HepG2 (cell line): ENCODE measurements around the gene ERCC2. TPM values are rescaled to one million over a fixed set of nuclear protein-coding genes. Genes with fewer than 3 reads are reported as not detected.
A peak's percentile ranks its signal among the peaks of the same experiment; 100 is the strongest.

Experiments
- ARID4A ChIP-seq: sonication (generic); formaldehyde crosslinking; IDR thresholded peaks from 2 replicates; pipeline ENCODE4 v1.5.0; 2020; ENCODE audit warnings: mild to moderate bottlenecking, missing genetic modification reagents, borderline replicate concordance
- ATF6 ChIP-seq: sonication (generic); formaldehyde crosslinking; conservative IDR thresholded peaks from 2 replicates; pipeline ENCODE4 v1.4.0; 2020; ENCODE audit warnings: missing genetic modification reagents
- CREM ChIP-seq, 2 experiments: sonication (generic) in 1 of 2; formaldehyde crosslinking in 1 of 2; IDR thresholded peaks; 2 replicates each; pipeline versions ENCODE4 v1.4.0 to v1.6.1; 2016 to 2020; ENCODE audit warnings: antibody characterized with exemption in 1 of 2, mild to moderate bottlenecking in 1 of 2, missing genetic modification reagents in 1 of 2
- HMG20A ChIP-seq: IDR thresholded peaks from 2 replicates; pipeline ENCODE4 v1.6.1; 2016; ENCODE audit warnings: borderline replicate concordance
- HNF4A ChIP-seq: sonication (generic); formaldehyde crosslinking; IDR thresholded peaks from 2 replicates; pipeline ENCODE4 v1.4.0; 2020; ENCODE audit warnings: missing genetic modification reagents
- PAX8 ChIP-seq: sonication (generic); formaldehyde crosslinking; IDR thresholded peaks from 2 replicates; pipeline ENCODE4 v1.8.0; 2022; ENCODE audit warnings: mild to moderate bottlenecking, missing genetic modification reagents, borderline replicate concordance
- SMAD9 ChIP-seq: sonication (generic); formaldehyde crosslinking; IDR thresholded peaks from 2 replicates; pipeline ENCODE4 v1.5.1; 2020; ENCODE audit warnings: mild to moderate bottlenecking, missing genetic modification reagents
- SOX6 ChIP-seq, 2 experiments: fragments of 450-650 bp in 1 of 2; sonication (generic) in 1 of 2; formaldehyde crosslinking in 1 of 2; IDR thresholded peaks; 2 replicates each; pipeline versions ENCODE4 v1.4.0 to v1.6.1; 2017 to 2020; ENCODE audit warnings: antibody characterized with exemption in 1 of 2, mild to moderate bottlenecking in 1 of 2, missing genetic modification reagents in 1 of 2
- TFE3 ChIP-seq: IDR thresholded peaks from 2 replicates; pipeline ENCODE4 v1.6.1; 2016
- THAP11 ChIP-seq: IDR thresholded peaks from 2 replicates; pipeline ENCODE4 v1.6.1; 2016; ENCODE audit warnings: missing biosample characterization, missing genetic modification reagents
- THRA ChIP-seq: sonication (generic); formaldehyde crosslinking; IDR thresholded peaks from 2 replicates; pipeline ENCODE4 v1.4.0; 2020; ENCODE audit warnings: missing genetic modification reagents, borderline replicate concordance
- ZEB1 ChIP-seq: IDR thresholded peaks from 2 replicates; pipeline ENCODE4 v1.6.1; 2012; ENCODE audit warnings: mild to moderate bottlenecking, low read depth, inconsistent platforms; ENCODE audit not compliant: insufficient replicate concordance
- ZFP90 ChIP-seq: sonication (generic); formaldehyde crosslinking; IDR thresholded peaks from 2 replicates; pipeline ENCODE4 v1.8.0; 2022; ENCODE audit warnings: missing genetic modification reagents, mild to moderate bottlenecking, inconsistent platforms, borderline replicate concordance
- ZNF362 ChIP-seq: sonication (generic); formaldehyde crosslinking; IDR thresholded peaks from 2 replicates; pipeline ENCODE4 v1.4.0; 2020; ENCODE audit warnings: missing genetic modification reagents, mild to moderate bottlenecking, borderline replicate concordance
- ZNF550 ChIP-seq: sonication (generic); formaldehyde crosslinking; IDR thresholded peaks from 2 replicates; pipeline ENCODE4 v1.4.0; 2020; ENCODE audit warnings: mild to moderate bottlenecking, missing genetic modification reagents, borderline replicate concordance
- polyA plus RNA-seq, 8 experiments: library from polyadenylated mRNA; depleted of rRNA in 3 of 8; stranded (reverse) in 7 of 8; unstranded in 1 of 8; fragments of >200 nt; fragmentation: Illumina TruSeq in 4 of 8; extraction: Trizol in 4 of 8; gene quantifications; 2 replicates each; pipeline versions ENCODE4 v1.2.1 to v1.2.3, GENCODE V29; 2011 to 2016; ENCODE audit warnings: low read depth in 4 of 8, missing spikeins in 1 of 8, mixed read lengths in 1 of 8; ENCODE audit not compliant: insufficient read depth in 1 of 8
- total RNA-seq, 5 experiments: library from RNA; depleted of rRNA; stranded (reverse); fragments of >200 nt; fragmentation: Illumina TruSeq; extraction: Trizol; gene quantifications; 2 replicates each; pipeline ENCODE4 v1.2.3, GENCODE V29; 2016; ENCODE audit warnings: low read depth in 1 of 5

ERCC2 gene
- total and polyA plus RNA-seq, 2 of the 13 experiments (the other 11 are each of a cell fraction or from before 2014, with no cell fraction given), result 25.4 to 49.2 TPM

- peak; percentile 55; the same call in 1 of the 2 replicates for TF ChIP-seq THAP11 (CRISPR knock-in tag)
- no peak for TF ChIP-seq PAX8
- peak; percentile 76; the same call in 1 of the 2 replicates for TF ChIP-seq TFE3 (CRISPR knock-in tag)
- TF ChIP-seq ZFP90, result 0 out of 2 replicates have a peak, but pooled peaks have one; percentile 40
- 0 out of 2 replicates have a peak, but pooled peaks have one; percentile 29 for TF ChIP-seq ZNF550 (CRISPR knock-in tag)
- peak; percentile 29; the same call in 1 of the 2 replicates for TF ChIP-seq HMG20A
- 0 out of 2 replicates have a peak, but pooled peaks have one; percentile 27 for TF ChIP-seq CREM (IDR thresholded peaks at IDR 0.05)
- TF ChIP-seq CREM (CRISPR knock-in tag; IDR thresholded peaks at IDR 0.05), result no peak
- peak; percentile 45 for TF ChIP-seq ZEB1
- TF ChIP-seq SMAD9 (CRISPR knock-in tag), result no peak
- no peak for TF ChIP-seq THRA (CRISPR knock-in tag)
- TF ChIP-seq SOX6 (IDR thresholded peaks at IDR 0.05), result no peak
- TF ChIP-seq SOX6 (CRISPR knock-in tag; IDR thresholded peaks at IDR 0.05), result 0 out of 2 replicates have a peak, but pooled peaks have one; percentile 4
- TF ChIP-seq ATF6, result no peak
- peak; percentile 23; the same call in 1 of the 2 replicates for TF ChIP-seq ARID4A (CRISPR knock-in tag)
- TF ChIP-seq ZNF362 (CRISPR knock-in tag), result peak; percentile 94
- TF ChIP-seq HNF4A (CRISPR knock-in tag), result peak; percentile 60
These were observed 5.8 kb upstream of the ERCC2 start (continued) for GRCh38 chr19:45376045-45376724.
